GM21390 (cell line): ENCODE results near the gene PCGF2.

Source experiments
- ATAC-seq: cut with Tn5 transposase; IDR thresholded peaks from one replicate; pipeline ENCODE4 v1.9.1; 2021; ENCODE audit not compliant: unreplicated experiment

Gene PCGF2

DNA sequence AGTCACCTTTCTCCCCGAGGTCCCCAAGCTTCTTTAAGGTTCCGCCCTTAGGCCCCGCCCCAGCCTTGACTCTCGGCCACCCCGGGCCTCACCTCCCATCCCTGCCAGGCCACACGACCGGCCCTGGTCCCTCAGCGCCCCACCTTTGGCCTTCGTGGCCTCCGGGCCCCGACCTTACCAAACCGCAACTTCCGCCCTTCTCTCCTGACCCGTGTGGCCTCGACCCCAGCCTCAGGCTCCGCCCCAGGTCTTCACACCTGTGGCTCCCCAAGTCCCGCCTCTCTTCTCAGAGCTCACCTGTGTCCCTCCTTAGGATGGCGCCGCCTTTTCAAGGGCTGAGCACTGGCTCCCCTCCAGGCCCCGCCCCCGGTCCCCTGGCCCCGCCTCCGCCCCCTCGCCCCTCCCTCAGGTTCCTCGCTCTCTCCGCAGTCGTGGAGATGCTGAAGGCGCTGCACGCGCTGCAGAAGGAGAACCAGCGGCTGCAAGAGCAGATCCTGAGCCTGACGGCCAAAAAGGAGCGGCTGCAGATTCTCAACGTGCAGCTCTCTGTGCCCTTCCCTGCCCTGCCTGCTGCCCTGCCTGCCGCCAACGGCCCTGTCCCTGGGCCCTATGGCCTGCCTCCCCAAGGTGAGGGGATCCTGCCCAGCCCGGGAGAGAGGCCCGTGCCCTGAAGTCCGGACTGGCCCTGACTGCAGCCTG, 28.0 kb downstream of the PCGF2 start:
- no peak for ATAC-seq

- ATAC-seq: no peak
Observed at GRCh38 chr17:38719289-38719942, 28.7 kb downstream of the PCGF2 start.

DNA sequence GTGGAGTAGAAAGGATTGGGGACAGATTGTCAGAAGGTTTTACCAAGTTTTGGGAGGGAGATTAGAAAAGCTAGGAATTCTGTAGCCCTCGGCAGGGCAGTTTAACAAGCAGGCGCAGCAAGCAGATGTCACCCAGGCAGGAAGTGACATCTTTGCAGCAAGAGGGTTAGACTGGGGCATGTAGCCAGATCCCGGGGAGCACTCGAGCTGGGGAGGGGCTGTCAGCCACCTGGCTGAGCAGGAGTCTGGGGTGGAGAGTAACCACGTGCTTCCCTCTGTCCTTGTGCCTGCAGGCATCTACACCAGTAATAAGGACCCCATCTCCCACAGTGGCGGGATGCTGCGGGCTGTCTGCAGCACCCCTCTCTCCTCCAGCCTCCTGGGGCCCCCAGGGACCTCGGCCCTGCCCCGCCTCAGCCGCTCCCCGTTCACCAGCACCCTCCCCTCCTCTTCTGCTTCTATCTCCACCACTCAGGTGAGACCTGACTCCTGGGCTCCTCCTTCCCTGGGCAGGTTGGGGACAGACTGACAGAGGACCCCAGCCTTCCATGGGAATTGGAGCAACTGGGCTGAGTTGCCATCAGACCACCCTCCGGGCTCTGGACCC, 30.9 kb downstream of the PCGF2 start:
- ATAC-seq: no peak

- ATAC-seq: no peak
Observed at GRCh38 chr17:38716368-38717005, 31.6 kb downstream of the PCGF2 start.

DNA sequence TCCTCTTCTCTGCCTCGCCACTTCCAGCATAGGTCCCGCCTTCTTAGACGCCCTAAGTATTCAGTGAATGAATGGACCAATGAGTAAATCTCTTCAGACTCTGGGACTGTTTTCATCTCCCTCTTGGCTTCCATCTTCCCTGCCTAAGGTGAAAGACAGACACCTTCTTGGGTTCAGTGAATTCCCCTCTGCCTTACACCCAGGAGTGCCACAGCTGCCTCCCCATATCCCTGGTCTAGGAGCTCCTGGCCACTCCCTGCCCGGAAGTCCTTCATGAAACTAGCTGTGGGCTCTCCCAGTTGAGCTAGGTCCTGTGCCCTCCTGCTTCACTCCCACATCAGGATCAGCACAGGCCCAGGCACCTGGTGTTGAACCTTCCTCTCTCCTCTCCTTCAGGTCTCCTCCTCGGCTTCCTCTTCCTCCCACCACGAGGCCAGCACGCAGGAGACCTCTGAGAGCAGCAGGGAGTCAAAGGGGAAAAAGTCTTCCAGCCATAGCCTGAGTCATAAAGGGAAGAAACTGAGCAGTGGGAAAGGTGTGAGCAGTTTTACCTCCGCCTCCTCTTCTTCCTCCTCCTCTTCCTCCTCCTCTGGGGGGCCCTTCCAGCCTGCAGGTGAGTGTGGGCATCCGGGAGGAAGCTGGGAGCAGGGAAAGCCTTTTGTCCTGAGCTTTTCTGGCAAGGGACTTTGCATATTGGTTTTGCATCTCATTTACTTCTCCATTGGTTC, 32.8 kb downstream of the PCGF2 start:
- no peak for ATAC-seq

DNA sequence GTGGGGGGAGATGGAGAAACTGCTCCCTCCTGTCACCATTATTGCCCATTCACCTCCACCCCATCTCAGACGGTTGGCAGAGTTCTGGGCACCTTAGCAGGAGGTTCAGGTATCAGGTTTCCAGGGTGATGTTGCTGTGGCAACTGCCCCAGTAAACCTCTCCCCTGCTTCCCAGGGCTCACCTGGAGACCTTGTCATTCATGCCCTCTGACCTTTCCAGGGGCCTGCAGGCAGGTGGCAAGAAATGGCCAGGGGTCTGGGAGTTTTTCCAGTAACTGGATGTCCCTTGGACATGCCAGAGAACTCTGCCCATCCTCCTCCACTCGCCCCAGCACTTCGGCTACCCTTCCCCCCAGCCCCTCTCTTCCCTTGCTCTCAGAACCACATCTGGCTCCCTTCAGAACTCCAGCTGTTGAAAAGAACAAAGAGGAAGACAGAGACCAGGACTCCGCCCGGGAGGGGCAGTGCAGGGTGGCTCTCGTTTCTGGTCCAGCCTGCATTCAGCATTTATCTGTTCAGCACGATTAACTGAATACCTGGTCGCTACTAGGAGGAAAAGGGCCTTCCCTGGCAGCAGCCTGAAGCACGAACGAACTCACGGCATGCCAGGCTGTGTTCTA, 34.6 kb downstream of the PCGF2 start:
- no peak for ATAC-seq

- ATAC-seq: no peak
Observed at GRCh38 chr17:38712593-38712992, 35.5 kb downstream of the PCGF2 start.

DNA sequence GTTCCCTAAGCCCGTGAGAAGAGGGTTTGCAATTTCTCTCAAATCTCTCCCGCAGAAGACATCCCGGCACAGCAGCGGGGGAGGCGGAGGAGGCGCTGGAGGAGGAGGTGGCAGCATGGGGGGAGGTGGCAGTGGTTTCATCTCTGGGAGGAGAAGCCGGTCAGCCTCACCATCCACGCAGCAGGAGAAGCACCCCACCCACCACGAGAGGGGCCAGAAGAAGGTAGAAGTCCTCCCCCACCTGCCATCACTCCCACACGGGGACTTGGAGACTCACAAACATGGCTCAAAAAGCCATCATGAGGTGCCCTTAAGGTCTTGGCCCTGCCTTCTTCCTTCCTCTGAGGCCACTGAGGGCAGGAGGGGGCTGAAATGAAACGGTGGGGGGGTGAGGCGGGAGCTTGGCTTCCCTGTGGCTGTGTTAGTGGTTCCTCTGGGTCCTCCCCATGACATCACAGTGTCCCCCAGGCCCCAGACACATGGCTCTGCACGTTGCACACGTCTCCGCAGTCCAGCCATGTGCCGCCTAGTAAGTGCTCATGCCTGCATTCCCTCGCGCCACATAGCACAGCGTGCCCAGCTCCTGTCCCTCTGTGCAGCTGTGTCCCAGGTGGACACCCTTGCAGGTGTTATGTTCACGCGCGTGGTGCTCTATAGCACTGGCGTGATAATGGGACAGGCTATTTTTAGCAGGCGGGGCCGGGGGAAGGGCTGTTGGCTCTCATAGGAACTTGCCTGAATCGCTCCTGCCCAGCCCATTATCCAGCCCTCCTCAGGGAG, 36.2 kb downstream of the PCGF2 start:
- no peak for ATAC-seq

- ATAC-seq: no peak
Observed at GRCh38 chr17:38710985-38711384, 37.2 kb downstream of the PCGF2 start.

DNA sequence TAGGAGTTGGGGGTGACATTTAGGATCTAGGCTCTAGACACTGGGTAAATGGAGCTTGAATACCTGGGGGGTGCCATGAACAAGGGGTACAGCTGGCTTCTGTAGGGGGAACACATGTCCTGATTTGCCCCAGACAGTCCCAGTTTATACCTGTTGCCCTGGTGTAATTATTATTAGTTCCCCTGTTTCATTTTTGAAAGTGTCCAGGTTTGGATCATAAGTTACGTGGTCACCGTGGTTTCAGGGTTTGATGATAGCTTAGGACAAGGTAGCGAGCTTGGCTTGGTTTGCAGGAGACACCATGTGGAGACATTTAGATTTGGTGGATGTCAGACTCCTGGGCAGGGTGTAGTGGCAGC, 37.6 kb downstream of the PCGF2 start:
- no peak for ATAC-seq

GRCh38 chr17:38709864-38710603, 38.1 kb downstream of the PCGF2 start:
- no peak for ATAC-seq

- no peak for ATAC-seq
Observed at GRCh38 chr17:38709104-38709820, 38.9 kb downstream of the PCGF2 start.

DNA sequence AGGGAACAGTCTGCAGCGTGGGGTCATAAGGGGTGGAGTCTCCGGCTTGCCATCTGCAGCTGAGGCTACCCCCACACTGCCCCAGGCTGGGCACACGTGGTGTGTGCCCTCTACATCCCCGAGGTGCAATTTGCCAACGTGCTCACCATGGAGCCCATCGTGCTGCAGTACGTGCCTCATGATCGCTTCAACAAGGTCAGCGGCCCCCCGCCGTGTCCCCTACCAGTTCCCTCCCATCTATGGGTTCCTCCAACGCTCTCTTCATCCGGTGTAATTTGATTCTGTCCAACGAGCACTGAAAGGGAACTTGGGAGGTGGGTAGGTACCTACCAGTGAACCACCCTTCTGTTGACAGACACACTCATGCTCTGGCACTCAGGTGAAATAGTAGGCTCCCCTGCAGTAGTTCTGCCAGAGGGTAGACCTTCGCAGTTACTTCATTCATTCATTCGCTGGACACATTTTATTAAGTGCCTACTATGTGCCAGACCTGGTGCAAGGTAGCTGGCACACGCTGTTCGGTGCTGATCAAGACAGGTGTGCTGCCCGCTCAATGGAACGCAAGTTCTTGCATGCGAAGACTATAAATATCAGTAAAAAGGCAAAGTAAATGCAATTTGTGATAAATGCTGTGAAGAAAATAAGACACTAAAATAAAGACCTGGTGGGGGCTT, 40.3 kb downstream of the PCGF2 start:
- no peak for ATAC-seq

DNA sequence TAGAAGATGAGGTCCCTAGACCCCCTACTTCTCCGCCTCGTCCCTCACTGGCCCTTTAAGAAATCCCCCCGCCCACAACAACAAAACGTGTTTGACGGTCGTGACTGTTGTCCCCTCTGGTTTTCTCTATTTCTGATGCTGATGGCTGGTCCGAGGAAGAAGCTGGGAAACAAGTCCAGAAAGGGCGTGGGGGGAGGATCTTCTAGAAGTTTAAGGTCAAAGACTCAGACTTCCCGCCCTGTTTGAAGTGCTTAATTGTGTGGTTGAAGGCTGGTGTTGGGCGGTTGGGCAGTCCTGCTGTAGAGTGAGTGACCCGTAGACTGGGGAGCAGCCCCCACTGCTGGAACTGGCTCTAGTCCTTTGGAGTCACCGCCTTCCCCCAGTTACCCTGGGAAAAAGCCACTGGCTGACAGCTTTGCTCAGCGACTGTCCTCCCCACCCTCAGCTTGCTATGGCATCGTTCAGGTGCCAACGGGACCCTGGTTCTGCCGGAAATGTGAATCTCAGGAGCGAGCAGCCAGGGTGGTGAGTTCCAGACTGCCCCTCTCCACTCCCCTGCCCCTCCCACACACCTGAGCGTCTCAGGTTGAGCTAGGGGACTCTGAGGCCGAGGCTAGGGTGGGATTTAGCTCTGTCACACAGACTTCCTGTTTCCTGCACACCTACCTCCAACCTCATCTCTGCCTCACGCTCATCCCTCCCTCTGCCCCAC, 41.5 kb downstream of the PCGF2 start:
- ATAC-seq: no peak

- no peak for ATAC-seq
Observed at GRCh38 chr17:38705803-38706504, 42.2 kb downstream of the PCGF2 start.

DNA sequence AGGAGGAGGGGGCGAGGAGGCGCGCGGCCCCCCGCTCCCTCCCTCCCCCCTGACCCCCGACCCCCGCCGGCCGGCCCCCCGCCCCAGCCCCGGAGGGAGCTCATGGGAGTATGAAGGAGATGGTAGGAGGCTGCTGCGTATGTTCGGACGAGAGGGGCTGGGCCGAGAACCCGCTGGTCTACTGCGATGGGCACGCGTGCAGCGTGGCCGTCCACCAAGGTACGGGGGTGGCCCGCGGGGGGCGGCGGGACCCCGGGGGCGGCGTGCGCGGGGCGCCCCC, 42.7 kb downstream of the PCGF2 start:
- ATAC-seq: no peak
